HG02973 (cell line): Measurements from ENCODE around the gene SLC25A18.

Source experiments
- ATAC-seq: cut with Tn5 transposase; IDR thresholded peaks from one replicate; pipeline ENCODE4 v1.9.1; 2021; ENCODE audit warnings: moderate library complexity; ENCODE audit not compliant: unreplicated experiment

SLC25A18 gene

DNA sequence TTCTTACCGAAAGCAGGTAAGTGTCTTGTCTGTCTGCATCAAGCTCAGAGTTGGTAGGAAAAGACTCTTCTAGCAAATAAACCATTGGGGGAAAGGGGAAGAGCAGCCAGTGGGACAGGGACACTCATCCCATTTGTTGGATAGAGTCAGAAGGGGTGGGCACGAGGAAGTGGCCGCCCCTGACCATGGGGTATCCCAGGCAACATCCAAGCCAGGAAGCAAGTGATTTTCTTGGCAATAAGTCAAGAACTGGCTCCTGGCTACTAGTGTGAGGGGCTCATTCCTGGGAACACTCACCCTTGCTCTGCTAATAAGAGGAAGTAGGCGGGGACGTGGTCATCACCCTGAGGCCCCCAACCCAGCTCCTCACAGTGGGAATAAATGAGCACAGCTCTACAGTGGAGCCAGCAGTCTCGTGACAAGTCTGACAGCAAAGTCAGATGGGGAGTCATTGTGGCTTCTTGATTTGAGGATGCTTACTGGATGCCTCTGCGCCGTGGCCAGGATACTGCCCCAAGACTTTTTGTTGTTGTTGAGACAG is 6.7 kb downstream of the SLC25A18 start:
- ATAC-seq, result no peak

DNA sequence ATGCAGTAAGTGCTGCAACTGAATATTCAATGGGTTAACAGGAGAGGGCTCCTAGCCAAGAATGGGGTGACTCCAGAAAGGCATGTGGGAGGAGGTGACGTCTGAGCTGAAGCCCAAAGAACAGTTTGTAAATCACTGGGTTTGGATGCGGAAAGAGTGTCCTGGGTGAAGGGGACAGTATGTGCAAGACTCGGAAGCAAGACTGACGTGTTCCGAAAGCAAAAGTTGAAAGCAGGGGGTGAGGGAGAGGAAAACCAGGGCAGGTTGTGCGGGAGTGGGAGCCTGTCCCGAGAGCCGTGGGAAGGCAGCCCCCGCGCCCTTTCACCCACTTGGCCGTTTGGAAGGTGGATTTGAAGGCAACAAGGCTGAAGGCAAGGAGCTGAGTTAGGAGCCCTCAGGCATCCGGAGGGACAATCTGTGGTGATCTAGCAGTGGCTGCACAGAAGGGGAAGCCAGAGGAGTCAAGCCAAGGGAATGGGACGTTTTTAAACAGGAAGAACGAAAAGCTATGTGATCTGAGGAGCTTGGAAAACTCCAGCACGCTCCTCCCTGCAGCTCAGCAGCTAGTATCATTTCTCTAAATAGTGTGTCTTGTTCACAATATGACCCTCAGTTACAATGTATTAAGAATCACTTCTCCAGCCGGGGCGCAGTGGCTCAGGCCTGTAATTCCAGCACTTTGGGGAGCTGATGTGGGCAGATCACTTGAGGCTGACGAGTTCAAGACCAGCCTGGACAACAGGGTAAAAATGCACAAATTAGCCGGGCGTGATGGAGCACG is 7.7 kb downstream of the SLC25A18 start:
- no peak for ATAC-seq

DNA sequence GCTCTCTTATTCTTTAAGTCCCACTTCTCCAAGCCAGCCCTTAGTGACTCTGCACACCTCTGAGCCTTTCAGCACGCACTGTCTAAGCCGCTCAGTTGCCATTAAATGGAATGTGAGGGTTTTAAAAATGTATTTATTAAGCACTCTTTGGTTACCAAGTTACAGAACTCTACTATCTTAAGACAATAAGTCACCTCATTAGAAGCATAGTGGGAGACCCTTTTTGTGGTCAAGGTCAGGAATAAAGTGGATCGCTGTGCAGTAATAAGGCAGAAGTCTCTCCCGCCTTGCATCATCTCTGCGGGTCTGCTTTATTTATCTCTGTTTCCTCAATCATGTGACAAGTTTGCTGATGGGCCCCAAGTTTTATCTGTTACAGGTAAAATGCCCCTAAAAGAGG is 11.9 kb downstream of the SLC25A18 start:
- ATAC-seq, result no peak

DNA sequence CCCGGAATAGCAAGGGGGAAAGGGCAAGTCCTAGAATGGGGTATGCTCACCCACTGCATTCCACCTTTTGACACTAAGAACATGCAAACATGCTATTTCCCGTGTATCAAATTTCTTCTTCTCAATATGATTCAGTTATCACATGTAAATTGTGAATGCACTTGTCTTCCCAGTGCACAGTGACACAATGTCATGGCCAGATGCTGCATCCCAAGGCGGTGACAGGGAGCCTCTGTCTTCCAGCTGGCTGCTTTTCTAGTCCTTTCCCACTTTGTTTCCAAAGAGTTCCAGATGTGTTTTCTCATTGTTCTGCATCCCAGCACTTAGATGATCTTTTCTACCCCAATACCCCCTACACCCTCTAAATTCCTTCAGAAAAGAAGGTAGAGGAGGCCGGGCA is 12.4 kb downstream of the SLC25A18 start:
- ATAC-seq, result no peak

DNA sequence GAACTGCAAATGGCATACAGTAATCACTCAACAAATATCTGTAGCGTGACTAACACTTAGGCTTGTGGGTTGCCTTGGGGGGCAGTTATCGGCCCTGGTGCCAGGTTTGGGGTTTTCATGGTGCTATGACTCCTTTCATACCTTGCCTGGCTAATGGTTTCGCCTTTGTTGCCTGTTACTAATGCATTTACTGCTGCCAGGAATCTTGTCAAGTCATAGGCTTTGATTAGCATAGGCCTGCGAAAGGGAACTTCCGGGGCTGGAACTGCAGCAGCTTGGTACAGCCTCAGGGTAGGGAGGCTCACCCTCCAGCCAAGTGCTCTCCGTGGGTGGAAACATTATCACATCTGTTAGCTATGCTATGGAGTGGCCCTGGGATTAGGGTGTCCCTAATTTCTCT is 13.2 kb downstream of the SLC25A18 start:
- no peak for ATAC-seq

DNA sequence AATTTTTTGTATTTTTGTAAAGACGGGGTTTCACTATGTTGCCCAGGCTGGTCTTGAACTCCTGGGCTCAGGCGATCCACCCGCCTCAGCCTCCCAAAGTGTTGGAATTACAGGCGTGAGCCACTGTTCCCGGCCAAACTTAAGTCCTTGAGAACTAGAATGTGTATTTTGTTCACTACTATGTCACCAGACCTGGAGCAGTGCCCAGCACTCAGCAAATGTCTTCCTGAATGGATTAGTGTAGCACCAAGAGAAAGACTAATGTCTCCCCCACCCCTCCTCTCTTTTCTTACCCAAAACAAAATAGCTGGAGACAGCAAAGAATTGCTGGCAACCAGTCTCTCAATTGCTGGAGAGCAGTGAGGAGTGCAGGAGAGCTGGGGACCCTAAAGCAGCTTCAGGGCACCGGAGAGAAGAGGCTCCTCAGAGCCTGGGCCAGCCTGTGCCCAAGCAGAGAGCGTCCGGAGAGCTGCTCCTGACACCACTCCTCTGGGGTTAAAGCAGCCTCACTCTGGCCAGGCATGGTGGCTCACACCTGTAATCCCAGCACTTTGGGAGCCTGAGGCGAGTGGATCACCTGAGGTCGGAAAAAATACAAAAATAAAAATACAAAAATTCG is 14.9 kb downstream of the SLC25A18 start:
- ATAC-seq, result no peak

DNA sequence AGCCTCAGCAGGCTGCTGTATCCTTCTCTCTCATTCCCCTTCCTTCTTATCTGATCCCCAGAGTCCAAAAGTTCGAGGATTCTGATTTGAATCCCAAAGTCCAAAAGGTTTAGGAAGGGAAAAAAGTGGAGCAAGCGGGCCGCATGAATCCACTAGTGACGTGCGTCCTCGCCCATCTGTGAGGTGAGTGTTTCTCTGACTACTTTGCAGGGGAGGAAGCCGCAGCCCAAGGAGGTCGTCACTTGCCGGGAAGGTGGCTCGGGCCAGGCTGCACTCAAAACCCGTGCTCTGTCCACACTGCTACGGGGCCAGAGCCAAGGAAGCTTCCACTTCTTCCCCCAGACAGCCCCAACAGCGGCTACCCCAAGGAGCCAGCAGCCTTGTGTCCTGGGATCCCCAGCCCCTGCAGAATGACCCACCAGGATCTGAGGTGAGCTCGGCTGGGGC is 16.3 kb downstream of the SLC25A18 start:
- ATAC-seq, result no peak

DNA sequence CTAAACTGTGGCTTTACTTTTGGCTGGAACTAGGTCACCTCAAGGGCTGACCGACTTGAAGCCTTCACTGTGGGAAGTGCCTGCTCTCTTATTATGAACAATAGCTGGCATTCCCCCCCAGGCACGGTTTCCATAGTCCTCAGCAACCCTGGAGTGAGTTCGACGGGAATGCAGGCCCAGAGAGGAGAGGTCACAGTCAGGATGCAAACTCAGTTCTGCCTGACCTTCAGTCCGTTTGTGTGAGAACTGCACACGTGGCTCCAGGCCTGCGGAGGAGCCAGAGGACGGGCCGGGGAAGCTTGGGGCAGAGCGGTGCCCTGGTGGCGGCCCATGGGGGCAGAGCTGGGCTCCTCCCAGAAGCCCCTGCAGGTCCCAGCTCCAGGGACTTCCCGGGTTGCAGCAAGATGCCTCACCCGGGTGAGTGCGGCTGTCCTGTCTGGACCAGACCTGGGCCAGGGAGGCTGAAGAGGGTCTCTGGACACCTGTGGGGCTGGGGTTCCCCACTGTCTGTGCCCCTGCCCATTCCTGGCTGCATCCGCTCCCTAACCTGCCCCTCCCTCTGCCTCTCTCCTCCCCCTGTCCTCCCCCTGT is 17.2 kb downstream of the SLC25A18 start:
- no peak for ATAC-seq

DNA sequence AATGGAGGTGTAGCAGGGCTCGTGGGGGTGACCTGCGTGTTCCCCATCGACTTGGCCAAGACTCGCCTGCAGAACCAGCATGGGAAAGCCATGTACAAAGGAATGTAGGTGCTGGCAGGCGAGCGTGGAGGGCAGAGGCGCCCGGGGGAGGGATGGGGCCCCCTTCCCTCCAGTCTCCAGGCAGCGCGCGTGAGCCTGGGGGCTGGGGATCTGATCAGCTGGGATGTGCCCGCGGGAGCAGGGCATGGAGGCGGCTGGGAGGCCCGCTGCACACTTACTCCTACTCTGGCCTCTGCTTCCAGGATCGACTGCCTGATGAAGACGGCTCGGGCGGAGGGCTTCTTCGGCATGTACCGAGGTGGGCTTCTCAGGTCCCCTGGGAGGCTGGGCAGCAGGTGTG is 17.8 kb downstream of the SLC25A18 start:
- no peak for ATAC-seq

DNA sequence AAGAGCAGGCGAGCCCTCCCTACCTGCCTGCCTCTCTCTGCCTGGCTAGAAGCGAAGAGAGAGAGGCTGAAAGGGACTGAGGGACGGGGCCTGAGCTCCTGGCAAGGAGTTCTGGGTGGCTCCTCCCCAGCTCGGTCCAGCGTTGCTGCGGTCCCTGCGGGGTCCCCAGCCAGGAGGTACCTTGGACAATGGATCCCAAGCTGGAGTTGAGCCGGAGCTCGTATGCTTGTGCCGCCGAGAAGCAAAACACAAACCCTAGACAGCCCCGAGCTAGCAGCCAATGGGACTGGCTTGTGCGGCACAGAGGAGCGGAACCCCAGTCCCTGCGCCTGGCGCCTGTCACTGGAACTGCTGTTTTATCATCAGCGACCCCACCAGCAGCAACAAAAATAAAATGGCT is 18.3 kb downstream of the SLC25A18 start:
- ATAC-seq, result no peak

DNA sequence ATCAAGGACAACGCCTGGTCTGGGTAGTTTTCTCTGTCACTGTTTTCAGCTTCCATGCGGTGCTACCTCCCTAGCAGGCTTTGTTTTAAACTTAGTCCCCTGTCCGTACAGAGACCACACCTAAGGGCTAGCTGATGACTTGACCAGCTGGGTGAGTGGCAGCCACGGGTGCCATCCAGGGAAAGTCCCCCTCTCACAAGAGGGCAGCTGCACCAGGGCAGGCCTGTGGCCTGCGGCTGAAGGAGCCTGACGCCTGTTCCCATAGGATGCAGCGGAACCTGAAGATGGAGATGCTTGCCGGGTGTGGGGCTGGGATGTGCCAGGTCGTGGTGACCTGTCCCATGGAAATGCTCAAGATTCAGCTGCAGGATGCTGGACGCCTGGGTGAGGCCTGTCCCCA is 19.9 kb downstream of the SLC25A18 start:
- ATAC-seq, result no peak

DNA sequence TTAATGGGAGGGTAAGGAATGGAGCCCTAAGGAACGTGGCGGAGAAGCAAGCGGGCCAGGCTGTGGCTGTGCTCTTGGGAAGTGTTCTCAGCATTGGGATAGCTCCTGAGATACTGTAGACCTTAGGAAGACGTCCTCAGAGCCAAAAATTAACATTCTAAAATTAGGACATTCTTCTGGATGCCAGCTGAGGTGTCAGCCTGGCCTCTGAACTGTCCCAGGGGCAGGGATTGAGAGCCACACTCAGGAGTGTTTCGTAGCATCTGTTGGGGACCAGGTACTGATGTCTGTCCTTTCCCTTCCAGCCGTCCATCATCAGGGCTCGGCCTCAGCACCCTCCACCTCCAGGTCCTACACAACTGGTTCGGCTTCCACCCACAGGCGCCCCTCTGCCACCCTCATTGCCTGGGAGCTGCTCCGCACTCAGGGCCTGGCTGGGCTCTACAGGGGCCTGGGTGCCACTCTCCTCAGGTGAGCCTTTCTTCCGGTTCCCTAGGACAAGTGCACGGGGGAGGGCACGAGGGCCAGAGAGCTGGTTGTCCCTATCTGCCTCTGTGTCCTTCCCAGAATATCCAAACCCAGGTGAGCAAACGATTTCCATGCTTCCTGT is 23.6 kb downstream of the SLC25A18 start:
- no peak for ATAC-seq

DNA sequence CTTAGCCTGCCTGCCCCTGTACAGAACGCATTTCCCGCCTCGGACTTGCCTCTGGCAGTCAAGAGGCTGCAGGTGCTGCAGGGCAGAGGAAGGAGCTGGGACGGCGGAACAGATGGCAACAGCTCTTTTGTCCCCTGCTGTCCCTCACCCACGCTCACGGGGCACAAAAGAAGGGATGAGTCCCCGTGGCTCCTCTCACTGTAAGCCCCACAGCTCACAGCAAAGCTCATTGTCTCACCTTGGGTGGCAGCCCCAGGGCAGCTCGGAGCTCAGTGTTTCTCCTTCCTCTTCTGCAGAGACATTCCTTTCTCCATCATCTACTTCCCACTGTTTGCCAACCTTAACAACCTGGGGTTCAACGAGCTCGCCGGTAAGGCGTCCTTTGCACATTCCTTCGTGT is 24.3 kb downstream of the SLC25A18 start:
- no peak for ATAC-seq

DNA sequence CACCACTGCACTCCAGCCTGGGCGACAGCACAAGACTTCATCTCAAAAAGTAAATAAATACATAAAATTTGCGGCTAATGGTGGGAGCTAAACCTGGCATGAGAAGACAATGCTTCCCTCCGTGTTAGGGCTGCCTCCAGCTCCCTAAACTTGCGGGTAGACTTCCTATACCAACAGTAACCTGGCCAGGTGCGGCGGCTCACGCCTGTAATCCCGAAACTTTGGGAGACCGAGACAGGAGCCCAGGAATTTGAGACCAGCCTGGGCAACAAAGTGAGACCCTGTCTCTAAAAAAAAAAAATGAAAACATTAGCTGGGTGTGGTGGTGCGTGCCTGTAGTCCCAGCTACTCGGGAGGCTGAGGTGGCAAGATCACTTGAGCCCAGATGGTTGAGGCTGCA is 25.3 kb downstream of the SLC25A18 start:
- ATAC-seq, result no peak

DNA sequence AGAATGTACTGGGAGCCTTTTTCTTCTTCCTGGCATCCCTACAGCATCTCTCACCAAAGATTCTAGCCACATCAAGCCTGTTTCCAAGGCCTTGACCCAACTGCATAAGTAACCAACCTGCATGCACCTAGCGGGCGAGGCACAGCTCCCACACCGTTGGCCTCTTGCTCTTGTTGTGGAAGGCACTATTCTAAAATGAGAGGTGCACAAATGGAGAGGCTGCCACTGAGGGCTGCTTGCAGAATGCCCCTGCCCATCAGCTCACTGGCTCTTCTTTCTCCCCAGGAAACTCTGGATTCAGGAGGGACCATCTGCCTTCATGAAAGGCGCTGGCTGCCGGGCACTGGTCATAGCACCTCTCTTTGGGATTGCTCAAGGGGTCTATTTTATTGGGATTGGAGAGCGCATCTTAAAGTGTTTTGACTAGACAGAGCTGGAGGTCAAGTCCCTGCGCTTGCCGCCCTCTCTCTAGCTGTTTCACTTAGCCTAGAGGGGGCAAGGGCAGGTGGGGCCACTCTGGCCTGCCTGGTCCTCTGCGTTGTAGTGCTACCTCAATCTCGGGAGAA is 26.6 kb downstream of the SLC25A18 start:
- no peak for ATAC-seq

DNA sequence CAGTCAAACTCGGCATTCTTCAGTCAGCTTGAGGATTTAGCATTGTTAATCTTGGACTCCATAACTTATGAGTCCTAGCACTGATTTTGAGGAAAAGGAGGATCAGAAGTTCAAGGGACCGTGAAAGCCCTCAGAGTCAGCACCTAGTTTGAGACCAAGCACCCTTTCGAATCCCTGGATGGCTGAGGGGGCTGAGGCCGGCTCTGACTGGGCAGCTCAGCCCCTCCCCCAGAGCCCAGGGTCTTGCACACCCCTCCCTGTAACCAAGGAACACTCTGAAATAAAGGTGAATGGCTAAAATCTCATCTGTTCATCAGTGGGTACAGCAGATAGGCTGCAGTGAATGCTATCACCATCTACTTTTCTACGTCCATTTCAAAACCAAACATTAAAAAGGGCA is 27.3 kb downstream of the SLC25A18 start:
- ATAC-seq, result no peak

DNA sequence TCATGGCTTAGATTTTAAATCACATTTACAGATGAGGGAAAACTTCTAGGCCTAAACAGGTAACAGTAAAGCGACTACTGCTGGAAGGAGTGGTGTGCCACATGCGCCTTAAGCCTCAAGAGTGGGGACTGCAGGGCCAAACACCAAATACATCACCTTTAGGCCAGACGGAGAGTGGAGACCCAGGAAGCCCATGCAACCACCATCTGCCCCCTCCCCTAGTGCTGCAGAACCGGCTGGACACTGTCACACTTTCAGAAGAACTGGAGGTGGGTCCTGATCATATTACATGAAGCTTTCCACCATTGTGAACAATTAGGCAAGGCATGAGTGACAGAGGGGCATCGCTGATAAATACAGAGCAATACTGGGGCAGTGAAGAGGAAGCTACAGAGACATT is 28.9 kb downstream of the SLC25A18 start:
- no peak for ATAC-seq

DNA sequence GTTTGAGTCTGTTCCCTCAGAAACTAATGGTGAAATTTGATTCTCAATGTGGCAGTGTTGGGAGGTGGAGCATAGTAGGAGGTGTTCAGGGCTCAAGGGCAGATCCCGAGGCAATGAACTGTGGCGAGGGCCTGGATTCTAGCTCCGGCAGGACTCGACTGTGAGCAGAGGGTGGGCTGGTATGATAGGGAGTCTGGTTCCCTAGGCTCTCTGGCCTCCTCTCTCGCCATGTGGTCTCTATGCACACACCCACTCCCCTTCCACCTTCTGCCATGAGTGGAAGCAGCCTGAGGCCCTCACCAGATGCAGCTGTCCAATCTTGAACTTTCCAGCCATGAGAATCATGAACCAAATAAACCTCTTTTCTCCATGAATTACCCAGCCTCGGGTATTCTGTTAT is 32.9 kb downstream of the SLC25A18 start:
- ATAC-seq, result no peak

DNA sequence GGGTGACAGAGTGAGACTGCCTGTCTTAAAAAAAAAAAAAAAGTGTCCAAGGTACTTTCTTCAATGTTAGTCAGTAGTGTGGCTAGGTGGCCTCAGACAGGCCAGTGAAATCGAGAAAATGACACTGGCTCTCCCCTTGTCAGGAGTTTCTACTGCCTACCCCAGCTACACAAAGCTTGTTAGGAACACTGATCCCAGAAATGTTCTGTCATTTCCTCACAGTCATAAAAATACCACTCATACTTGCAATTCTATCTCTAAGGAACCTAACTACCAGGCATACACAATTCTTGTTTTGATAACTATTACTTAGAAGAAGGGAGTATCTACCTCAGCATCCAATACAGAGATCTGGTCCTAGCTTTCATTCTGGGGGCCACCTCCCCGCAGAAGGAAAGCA is 33.9 kb downstream of the SLC25A18 start:
- no peak for ATAC-seq

DNA sequence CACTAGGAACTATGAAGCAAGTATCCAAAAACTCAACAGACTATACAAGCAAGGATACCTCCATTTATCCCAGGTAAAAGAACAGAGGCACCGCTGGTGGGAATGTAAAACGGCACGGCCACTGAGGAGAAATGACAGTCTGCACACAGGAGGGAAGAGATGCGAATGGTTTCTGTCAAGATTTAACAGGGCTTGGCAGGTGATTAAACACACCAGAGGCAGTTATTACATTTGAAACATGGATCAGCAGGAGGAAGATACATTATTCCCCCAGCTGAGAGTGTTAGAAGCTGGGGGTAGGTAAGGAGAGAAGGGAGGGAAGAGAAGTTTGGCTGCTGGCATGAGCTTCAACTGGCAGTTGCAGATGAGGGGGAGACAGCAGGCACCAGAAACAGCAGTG is 35.0 kb downstream of the SLC25A18 start:
- no peak for ATAC-seq

DNA sequence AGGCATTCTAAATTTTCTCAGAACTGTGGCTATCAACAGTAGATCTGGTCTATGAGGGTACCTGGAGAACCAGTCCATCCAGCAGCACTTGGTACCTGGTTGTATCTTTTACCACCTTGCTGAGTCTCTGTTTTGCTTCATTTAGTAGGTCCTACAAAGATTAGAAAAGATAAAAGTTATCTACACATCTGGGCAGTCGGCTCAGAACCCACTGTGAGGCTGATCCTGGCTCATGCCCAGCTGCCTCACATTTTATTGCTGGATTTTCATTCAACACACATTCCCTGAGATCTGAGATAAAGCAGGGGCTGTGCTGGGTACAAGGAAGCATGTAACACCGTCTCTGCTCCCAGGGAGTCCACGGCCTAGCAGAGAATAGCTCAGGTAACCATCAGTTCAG is 37.7 kb downstream of the SLC25A18 start:
- ATAC-seq, result no peak
